K562 (cell line): Measurements from ENCODE around the gene PRPF6. TPM values are rescaled to one million over a fixed set of nuclear protein-coding genes. Genes with fewer than 3 reads are reported as not detected.

Source experiments
- ASH1L ChIP-seq: fragments of 450-650 bp; IDR thresholded peaks from 2 replicates; pipeline ENCODE4 v1.6.1; 2018; ENCODE audit warnings: borderline replicate concordance, mild to moderate bottlenecking, low read depth; ENCODE audit not compliant: partially characterized antibody
- CXXC5 ChIP-seq: fragments of 250-450 bp; sonication (Bioruptor Pico); IDR thresholded peaks from 2 replicates; pipeline ENCODE4 v1.8.0; 2022; ENCODE audit warnings: inconsistent platforms, mild to moderate bottlenecking, moderate library complexity
- E2F3 ChIP-seq: fragments of 250-450 bp; sonication (Bioruptor Pico); IDR thresholded peaks from 2 replicates; pipeline ENCODE4 v1.4.0; 2020; ENCODE audit warnings: mild to moderate bottlenecking
- ETV6 ChIP-seq, 3 experiments: fragments of 150-350 bp in 1 of 3; sonication (generic) in 1 of 3; formaldehyde crosslinking in 1 of 3; IDR thresholded peaks; 2 replicates each; pipeline versions ENCODE4 v1.6.1 to v1.8.0; 2014 to 2022; ENCODE audit warnings: borderline replicate concordance in 2 of 3, low read depth in 2 of 3, antibody characterized with exemption in 1 of 3, low read length in 1 of 3, mild to moderate bottlenecking in 1 of 3, missing genetic modification reagents in 1 of 3
- GABPB1 ChIP-seq: sonication (generic); formaldehyde crosslinking; IDR thresholded peaks from 2 replicates; pipeline ENCODE4 v1.8.0; 2022; ENCODE audit warnings: mild to moderate bottlenecking, missing genetic modification reagents
- MTA3 ChIP-seq: fragments of 450-650 bp; formaldehyde crosslinking; IDR thresholded peaks from 2 replicates; pipeline ENCODE4 v1.6.1; 2017; ENCODE audit warnings: mild to moderate bottlenecking, borderline replicate concordance
- PCBP1 ChIP-seq: fragments of 200-400 bp; formaldehyde crosslinking; IDR thresholded peaks from 2 replicates; pipeline ENCODE4 v1.6.1; 2018; ENCODE audit warnings: mild to moderate bottlenecking, low read depth, low read length; ENCODE audit not compliant: poor library complexity, severe bottlenecking
- POLR2A ChIP-seq: fragments of 450-650 bp; conservative IDR thresholded peaks from 2 replicates; pipeline ENCODE4 v1.6.1; 2016
- POLR2G ChIP-seq: fragments of 200-400 bp; formaldehyde crosslinking; IDR thresholded peaks from 2 replicates; pipeline ENCODE4 v1.6.1; 2017; ENCODE audit warnings: low read depth, mild to moderate bottlenecking, antibody characterized with exemption, low read length, moderate library complexity
- RB1 ChIP-seq: fragments of 450-650 bp; IDR thresholded peaks from 2 replicates; pipeline ENCODE4 v1.6.1; 2017; ENCODE audit warnings: low read depth, mild to moderate bottlenecking
- polyA plus RNA-seq, 8 experiments: library from polyadenylated mRNA; depleted of rRNA in 4 of 8; stranded (reverse) in 5 of 8; unstranded in 3 of 8; fragments of >200 nt; fragmentation: Nextera tagmentation in 2 of 8; fragmentation: Illumina TruSeq in 1 of 8; extraction: Ambion mirVana in 2 of 8; extraction: Trizol in 1 of 8; gene quantifications; 2 replicates each; pipeline versions ENCODE4 v1.2.1 to v1.2.3, GENCODE V29; 2011 to 2014; ENCODE audit warnings: inconsistent platforms in 1 of 8, missing spikeins in 1 of 8
- total RNA-seq, 7 experiments: library from RNA; depleted of rRNA in 6 of 7; stranded (reverse); fragments of >200 nt in 6 of 7; fragmentation: Illumina TruSeq in 2 of 7; extraction: Trizol in 2 of 7; gene quantifications; 2 replicates each; pipeline versions ENCODE4 v1.2.1 to v1.2.3, GENCODE V29; 2011 to 2021; ENCODE audit warnings: low replicate concordance in 1 of 7
- TF ChIP-seq, protein P1 (sequence below): sonication (generic); formaldehyde crosslinking; IDR thresholded peaks from 2 replicates; pipeline ENCODE4 v1.8.0; 2022; ENCODE audit warnings: missing genetic modification reagents, mild to moderate bottlenecking, moderate library complexity, borderline replicate concordance
- TF ChIP-seq, protein P2 (sequence below): sonication (generic); formaldehyde crosslinking; IDR thresholded peaks from 2 replicates; pipeline ENCODE4 v1.8.0; 2023; ENCODE audit warnings: mild to moderate bottlenecking, missing genetic modification reagents
- TF ChIP-seq, protein P3 (sequence below), 2 experiments: fragments of 450-650 bp in 1 of 2; sonication (generic) in 1 of 2; formaldehyde crosslinking; conservative IDR thresholded peaks; 2 replicates each; pipeline versions ENCODE4 v1.4.0 to v1.8.1; 2020 to 2022; ENCODE audit warnings: mild to moderate bottlenecking in 1 of 2, missing genetic modification reagents in 1 of 2
- TF ChIP-seq, protein P4 (sequence below), 2 experiments: fragments of 250-450 bp in 1 of 2; fragments of 450-650 bp in 1 of 2; sonication (Bioruptor Pico) in 1 of 2; IDR thresholded peaks; 2 replicates each; pipeline versions ENCODE4 v1.6.1 to v1.8.0; 2016 to 2021; ENCODE audit warnings: mild to moderate bottlenecking in 2 of 2, moderate library complexity in 2 of 2, missing compliant biosample characterization in 1 of 2, missing genetic modification characterization in 1 of 2
- TF ChIP-seq, protein P5 (sequence below): sonication (generic); formaldehyde crosslinking; IDR thresholded peaks from 2 replicates; pipeline ENCODE4 v1.9.0; 2022; ENCODE audit warnings: mild to moderate bottlenecking, missing genetic modification reagents
- TF ChIP-seq, protein P6 (sequence below), 2 experiments: IDR thresholded peaks; 2 replicates each; pipeline ENCODE4 v1.6.1; 2012; ENCODE audit warnings: improper control_type of control experiment in 2 of 2, low read depth in 2 of 2, low read length in 2 of 2, borderline replicate concordance in 1 of 2

The PRPF6 gene
- total and polyA plus RNA-seq, 9 of the 15 experiments (the other 6 are each of a cell fraction or from before 2014, with no cell fraction given): 4.2 to 83.2 (median 59.9) TPM

DNA sequence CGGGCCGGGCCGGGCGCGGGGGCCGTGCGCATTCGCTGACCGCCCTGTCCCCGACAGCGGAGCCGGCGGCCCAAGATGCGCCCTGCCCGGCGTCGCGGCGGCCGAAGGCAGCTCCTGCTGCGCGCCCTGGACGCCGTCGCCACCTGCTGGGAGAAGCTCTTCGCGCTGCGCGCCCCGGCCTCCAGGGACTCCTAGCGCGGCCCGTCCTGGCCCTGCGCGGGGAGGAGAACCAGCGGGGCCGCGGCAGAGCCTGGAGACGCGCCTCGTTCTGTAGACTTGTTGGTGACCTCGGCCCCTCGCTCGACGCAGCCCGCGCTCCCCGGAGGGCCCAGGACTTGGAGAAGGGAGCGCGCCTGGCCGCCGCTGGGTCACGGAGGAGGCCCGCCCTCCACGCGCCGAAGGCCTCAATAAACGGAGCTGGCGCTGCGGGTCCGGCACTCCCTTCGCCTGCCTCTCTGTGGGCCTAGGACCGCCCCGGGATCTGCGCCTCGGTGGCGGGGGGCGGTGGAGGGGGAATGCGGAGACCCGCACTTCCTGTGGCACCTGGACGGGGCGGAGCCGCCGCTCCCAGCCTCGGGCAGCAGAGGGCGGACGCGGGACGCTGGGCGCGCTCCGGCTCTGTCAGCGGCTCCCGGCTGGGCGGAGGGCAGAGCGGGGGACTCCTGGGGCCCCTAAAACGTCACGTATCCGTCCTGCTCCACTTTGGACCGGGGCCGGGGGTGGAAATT lies 57.8 kb downstream of the PRPF6 start (continued):
- TF ChIP-seq PCBP1 (peak; percentile 89), ASH1L (no peak), RB1 (peak; percentile 93), POLR2A (peak; percentile 37; the same call in 1 of the 2 replicates), POLR2G (peak; percentile 85), MTA3 (peak; percentile 88; the same call in 1 of the 2 replicates), E2F3 (CRISPR knock-in tag) (0 out of 2 replicates have a peak, but pooled peaks have one; percentile 59), CXXC5 (CRISPR knock-in tag) (peak; percentile 77), ETV6 (IDR thresholded peaks at IDR 0.05; ENCODE audit: borderline replicate concordance in 1 of 2, low read depth in 2 of 2, low read length in 1 of 2) (no peak), ETV6 (CRISPR knock-in tag; IDR thresholded peaks at IDR 0.05; ENCODE audit: borderline replicate concordance) (peak; percentile 70; the same call in 1 of the 2 replicates), GABPB1 (CRISPR knock-in tag) (peak; percentile 73)
- TF ChIP-seq, protein P1, sequence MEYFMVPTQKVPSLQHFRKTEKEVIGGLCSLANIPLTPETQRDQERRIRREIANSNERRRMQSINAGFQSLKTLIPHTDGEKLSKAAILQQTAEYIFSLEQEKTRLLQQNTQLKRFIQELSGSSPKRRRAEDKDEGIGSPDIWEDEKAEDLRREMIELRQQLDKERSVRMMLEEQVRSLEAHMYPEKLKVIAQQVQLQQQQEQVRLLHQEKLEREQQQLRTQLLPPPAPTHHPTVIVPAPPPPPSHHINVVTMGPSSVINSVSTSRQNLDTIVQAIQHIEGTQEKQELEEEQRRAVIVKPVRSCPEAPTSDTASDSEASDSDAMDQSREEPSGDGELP (CRISPR knock-in tag): peak; percentile 62
- TF ChIP-seq, protein P2, sequence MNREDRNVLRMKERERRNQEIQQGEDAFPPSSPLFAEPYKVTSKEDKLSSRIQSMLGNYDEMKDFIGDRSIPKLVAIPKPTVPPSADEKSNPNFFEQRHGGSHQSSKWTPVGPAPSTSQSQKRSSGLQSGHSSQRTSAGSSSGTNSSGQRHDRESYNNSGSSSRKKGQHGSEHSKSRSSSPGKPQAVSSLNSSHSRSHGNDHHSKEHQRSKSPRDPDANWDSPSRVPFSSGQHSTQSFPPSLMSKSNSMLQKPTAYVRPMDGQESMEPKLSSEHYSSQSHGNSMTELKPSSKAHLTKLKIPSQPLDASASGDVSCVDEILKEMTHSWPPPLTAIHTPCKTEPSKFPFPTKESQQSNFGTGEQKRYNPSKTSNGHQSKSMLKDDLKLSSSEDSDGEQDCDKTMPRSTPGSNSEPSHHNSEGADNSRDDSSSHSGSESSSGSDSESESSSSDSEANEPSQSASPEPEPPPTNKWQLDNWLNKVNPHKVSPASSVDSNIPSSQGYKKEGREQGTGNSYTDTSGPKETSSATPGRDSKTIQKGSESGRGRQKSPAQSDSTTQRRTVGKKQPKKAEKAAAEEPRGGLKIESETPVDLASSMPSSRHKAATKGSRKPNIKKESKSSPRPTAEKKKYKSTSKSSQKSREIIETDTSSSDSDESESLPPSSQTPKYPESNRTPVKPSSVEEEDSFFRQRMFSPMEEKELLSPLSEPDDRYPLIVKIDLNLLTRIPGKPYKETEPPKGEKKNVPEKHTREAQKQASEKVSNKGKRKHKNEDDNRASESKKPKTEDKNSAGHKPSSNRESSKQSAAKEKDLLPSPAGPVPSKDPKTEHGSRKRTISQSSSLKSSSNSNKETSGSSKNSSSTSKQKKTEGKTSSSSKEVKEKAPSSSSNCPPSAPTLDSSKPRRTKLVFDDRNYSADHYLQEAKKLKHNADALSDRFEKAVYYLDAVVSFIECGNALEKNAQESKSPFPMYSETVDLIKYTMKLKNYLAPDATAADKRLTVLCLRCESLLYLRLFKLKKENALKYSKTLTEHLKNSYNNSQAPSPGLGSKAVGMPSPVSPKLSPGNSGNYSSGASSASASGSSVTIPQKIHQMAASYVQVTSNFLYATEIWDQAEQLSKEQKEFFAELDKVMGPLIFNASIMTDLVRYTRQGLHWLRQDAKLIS (CRISPR knock-in tag): peak; percentile 74
- TF ChIP-seq, protein P3, sequence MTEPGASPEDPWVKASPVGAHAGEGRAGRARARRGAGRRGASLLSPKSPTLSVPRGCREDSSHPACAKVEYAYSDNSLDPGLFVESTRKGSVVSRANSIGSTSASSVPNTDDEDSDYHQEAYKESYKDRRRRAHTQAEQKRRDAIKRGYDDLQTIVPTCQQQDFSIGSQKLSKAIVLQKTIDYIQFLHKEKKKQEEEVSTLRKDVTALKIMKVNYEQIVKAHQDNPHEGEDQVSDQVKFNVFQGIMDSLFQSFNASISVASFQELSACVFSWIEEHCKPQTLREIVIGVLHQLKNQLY (CRISPR knock-in tag; conservative IDR thresholded peaks at IDR 0.05): no peak
- TF ChIP-seq, protein P4, sequence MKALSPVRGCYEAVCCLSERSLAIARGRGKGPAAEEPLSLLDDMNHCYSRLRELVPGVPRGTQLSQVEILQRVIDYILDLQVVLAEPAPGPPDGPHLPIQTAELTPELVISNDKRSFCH (CRISPR knock-in tag; IDR thresholded peaks at IDR 0.05): no peak
- TF ChIP-seq, protein P4 (tag; IDR thresholded peaks at IDR 0.05): peak; percentile 50; the same call in 1 of the 2 replicates
- TF ChIP-seq, protein P5, sequence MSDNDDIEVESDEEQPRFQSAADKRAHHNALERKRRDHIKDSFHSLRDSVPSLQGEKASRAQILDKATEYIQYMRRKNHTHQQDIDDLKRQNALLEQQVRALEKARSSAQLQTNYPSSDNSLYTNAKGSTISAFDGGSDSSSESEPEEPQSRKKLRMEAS (CRISPR knock-in tag): peak; percentile 93
- TF ChIP-seq, protein P6, sequence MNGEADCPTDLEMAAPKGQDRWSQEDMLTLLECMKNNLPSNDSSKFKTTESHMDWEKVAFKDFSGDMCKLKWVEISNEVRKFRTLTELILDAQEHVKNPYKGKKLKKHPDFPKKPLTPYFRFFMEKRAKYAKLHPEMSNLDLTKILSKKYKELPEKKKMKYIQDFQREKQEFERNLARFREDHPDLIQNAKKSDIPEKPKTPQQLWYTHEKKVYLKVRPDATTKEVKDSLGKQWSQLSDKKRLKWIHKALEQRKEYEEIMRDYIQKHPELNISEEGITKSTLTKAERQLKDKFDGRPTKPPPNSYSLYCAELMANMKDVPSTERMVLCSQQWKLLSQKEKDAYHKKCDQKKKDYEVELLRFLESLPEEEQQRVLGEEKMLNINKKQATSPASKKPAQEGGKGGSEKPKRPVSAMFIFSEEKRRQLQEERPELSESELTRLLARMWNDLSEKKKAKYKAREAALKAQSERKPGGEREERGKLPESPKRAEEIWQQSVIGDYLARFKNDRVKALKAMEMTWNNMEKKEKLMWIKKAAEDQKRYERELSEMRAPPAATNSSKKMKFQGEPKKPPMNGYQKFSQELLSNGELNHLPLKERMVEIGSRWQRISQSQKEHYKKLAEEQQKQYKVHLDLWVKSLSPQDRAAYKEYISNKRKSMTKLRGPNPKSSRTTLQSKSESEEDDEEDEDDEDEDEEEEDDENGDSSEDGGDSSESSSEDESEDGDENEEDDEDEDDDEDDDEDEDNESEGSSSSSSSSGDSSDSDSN (IDR thresholded peaks at IDR 0.05; ENCODE audit: borderline replicate concordance in 1 of 2, low read depth in 2 of 2, low read length in 2 of 2): peak; percentile 92 to 96
